ENCODE measurements around the gene LNP1. TPM values are rescaled to one million over a fixed set of nuclear protein-coding genes. Genes with fewer than 3 reads are reported as not detected.

The LNP1 gene
- total RNA-seq, 3 donors from 2014 or later (not counting 1 experiment from before 2014, with no cell fraction given), result 0.39 to 0.85 (median 0.73) TPM

DNA sequence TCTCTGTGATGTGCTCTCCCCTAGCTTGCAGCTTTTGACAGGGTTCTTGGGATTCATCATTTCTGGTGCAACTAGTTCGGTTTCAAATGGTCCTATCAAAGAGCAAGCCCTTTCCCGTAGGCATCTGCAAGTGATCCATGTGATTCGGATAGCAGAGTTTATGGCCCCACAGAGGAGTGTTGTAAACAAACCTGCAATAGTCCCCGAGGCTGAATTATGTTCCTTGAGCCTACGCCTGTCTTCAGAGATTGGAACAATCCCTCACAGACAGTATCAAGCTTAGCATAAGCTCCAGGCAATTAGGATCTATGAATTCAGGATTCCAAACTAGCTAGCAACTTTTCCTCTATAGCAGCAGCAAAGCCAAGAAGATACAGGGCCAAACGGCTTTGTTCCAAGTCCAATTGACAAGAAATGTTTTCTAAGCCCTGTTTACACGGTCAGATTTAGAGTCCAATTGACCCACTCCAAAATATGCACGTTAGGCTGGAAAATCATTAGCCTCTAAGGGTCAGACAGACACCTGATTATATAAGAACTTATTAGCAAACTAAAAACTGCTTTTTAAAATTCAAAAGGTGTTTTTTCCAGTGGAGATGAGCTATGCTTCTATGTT is 24.8 kb downstream of the LNP1 start:
- H3K27me3 ChIP-seq (ENCODE audit: control insufficient read depth, insufficient read depth, low read length), result peaks cover 3% of the 10 kb centered on the region
- no peaks in the 10 kb centered on the region for H3K9me3 ChIP-seq (ENCODE audit: control insufficient read depth, insufficient read depth, low read length)
- TF ChIP-seq CTCF (IDR thresholded peaks at IDR 0.05), result no peak
- H3K4me1 Mint-ChIP-seq, result no peaks in the 10 kb centered on the region
- H3K27me3 Mint-ChIP-seq (ENCODE audit: low read depth in 2 of 2), result peaks cover 3 to 18% of the 10 kb centered on the region in 2 donors
- no peak overlapping the region for H3K4me3 ChIP-seq (ENCODE audit: low read length)
- H3K36me3 Mint-ChIP-seq, result no peaks in the 10 kb centered on the region
- WGBS (ENCODE audit: insufficient coverage), result 79% methylated on average over 8 of the region's 8 CpGs
- H3K36me3 ChIP-seq (ENCODE audit: control insufficient read depth, insufficient read depth, low read length), result no peaks in the 10 kb centered on the region
- no peak overlapping the region for H3K27ac ChIP-seq (ENCODE audit: low read length)
- no peaks in the 10 kb centered on the region for H3K4me1 ChIP-seq (ENCODE audit: control insufficient read depth, insufficient read depth, low read length)
- no peaks in the 10 kb centered on the region for H3K9me3 Mint-ChIP-seq
- H3K4me3 Mint-ChIP-seq, result no peak overlapping the region
- intact Hi-C loops (cut with micrococcal nuclease), result no loop called here
- no peak overlapping the region for H3K27ac Mint-ChIP-seq
- DNase-seq (no peak), ATAC-seq (no peak)

- Mint-ChIP-seq H3K9me3 (no peaks in the 10 kb centered on the region), H3K4me3 (no peak overlapping the region), H3K27me3 (ENCODE audit: low read depth in 2 of 2) (peaks cover 3 to 15% of the 10 kb centered on the region in 2 donors), H3K4me1 (no peaks in the 10 kb centered on the region), H3K36me3 (no peaks in the 10 kb centered on the region), H3K27ac (no peak overlapping the region)
- ATAC-seq (no peak), DNase-seq (no peak)
- no peak overlapping the region for H3K4me3 ChIP-seq (ENCODE audit: low read length)
- H3K9me3 ChIP-seq (ENCODE audit: control insufficient read depth, insufficient read depth, low read length), result no peaks in the 10 kb centered on the region
- no peak overlapping the region for H3K27ac ChIP-seq (ENCODE audit: low read length)
- intact Hi-C loops (cut with micrococcal nuclease), result no loop called here
- H3K36me3 ChIP-seq (ENCODE audit: control insufficient read depth, insufficient read depth, low read length), result no peaks in the 10 kb centered on the region
- H3K4me1 ChIP-seq (ENCODE audit: control insufficient read depth, insufficient read depth, low read length), result no peaks in the 10 kb centered on the region
- WGBS (ENCODE audit: insufficient coverage), result 96% methylated on average over 2 of the region's 2 CpGs
- peaks cover 3% of the 10 kb centered on the region for H3K27me3 ChIP-seq (ENCODE audit: control insufficient read depth, insufficient read depth, low read length)
- TF ChIP-seq CTCF (IDR thresholded peaks at IDR 0.05), result no peak
Observed at GRCh38 chr3:100427699-100428098, 26.4 kb downstream of the LNP1 start.

- DNase-seq, result no peak
- Mint-ChIP-seq H3K4me3 (no peak overlapping the region), H3K36me3 (no peaks in the 10 kb centered on the region), H3K4me1 (no peaks in the 10 kb centered on the region), H3K27ac (no peak overlapping the region), H3K27me3 (ENCODE audit: low read depth in 2 of 2) (peaks cover 3 to 9% of the 10 kb centered on the region in 2 donors), H3K9me3 (no peaks in the 10 kb centered on the region)
- Histone ChIP-seq H3K36me3 (ENCODE audit: control insufficient read depth, insufficient read depth, low read length) (no peaks in the 10 kb centered on the region), H3K27me3 (ENCODE audit: control insufficient read depth, insufficient read depth, low read length) (peaks cover 3% of the 10 kb centered on the region), H3K27ac (ENCODE audit: low read length) (no peak overlapping the region), H3K4me3 (ENCODE audit: low read length) (no peak overlapping the region), H3K4me1 (ENCODE audit: control insufficient read depth, insufficient read depth, low read length) (no peaks in the 10 kb centered on the region), H3K9me3 (ENCODE audit: control insufficient read depth, insufficient read depth, low read length) (no peaks in the 10 kb centered on the region)
- intact Hi-C loops (cut with micrococcal nuclease), result no loop called here
- 97% methylated on average over 2 of the region's 2 CpGs for WGBS (ENCODE audit: insufficient coverage)
- no peak for ATAC-seq
- TF ChIP-seq CTCF (IDR thresholded peaks at IDR 0.05), result no peak
Observed at GRCh38 chr3:100429187-100429716, 27.9 kb downstream of the LNP1 start.

GRCh38 chr3:100436951-100437350 is 35.6 kb downstream of the LNP1 start:
- Histone ChIP-seq H3K9me3 (ENCODE audit: control insufficient read depth, insufficient read depth, low read length) (no peaks in the 10 kb centered on the region), H3K27me3 (ENCODE audit: control insufficient read depth, insufficient read depth, low read length) (no peaks in the 10 kb centered on the region), H3K4me3 (ENCODE audit: low read length) (no peak overlapping the region), H3K27ac (ENCODE audit: low read length) (no peak overlapping the region), H3K36me3 (ENCODE audit: control insufficient read depth, insufficient read depth, low read length) (no peaks in the 10 kb centered on the region), H3K4me1 (ENCODE audit: control insufficient read depth, insufficient read depth, low read length) (no peaks in the 10 kb centered on the region)
- TF ChIP-seq CTCF (IDR thresholded peaks at IDR 0.05), result no peak
- no peaks in the 10 kb centered on the region for H3K4me1 Mint-ChIP-seq
- intact Hi-C loops (cut with micrococcal nuclease), result no loop called here
- ATAC-seq, result no peak
- H3K9me3 Mint-ChIP-seq, result no peaks in the 10 kb centered on the region
- DNase-seq, result no peak
- no peaks in the 10 kb centered on the region for H3K36me3 Mint-ChIP-seq
- H3K4me3 Mint-ChIP-seq, result no peak overlapping the region
- 86% methylated on average over 2 of the region's 2 CpGs for WGBS (ENCODE audit: insufficient coverage)
- peaks cover 0 to 9% of the 10 kb centered on the region in 2 donors for H3K27me3 Mint-ChIP-seq (ENCODE audit: low read depth in 2 of 2)
- no peak overlapping the region for H3K27ac Mint-ChIP-seq

Measured in natural killer cell (primary cell).